ENCODE results near the gene DPYSL3. TPM values are rescaled to one million over a fixed set of nuclear protein-coding genes. Genes with fewer than 3 reads are reported as not detected.

Gene DPYSL3
- total RNA-seq, 1 donor from 2014 or later = 56.0 TPM

GRCh38 chr5:147418613-147419012 lies 91.3 kb downstream of the DPYSL3 start:
- Mint-ChIP-seq H3K4me1 (ENCODE audit: low read depth) (peaks cover 3% of the 10 kb centered on the region), H3K27me3 (no peaks in the 10 kb centered on the region), H3K36me3 (ENCODE audit: insufficient read depth) (peaks cover 24% of the 10 kb centered on the region), H3K27ac (no peak overlapping the region), H3K9me3 (ENCODE audit: low read depth) (no peaks in the 10 kb centered on the region), H3K4me3 (ENCODE audit: low read depth) (no peak overlapping the region)
- no peak for DNase-seq (ENCODE audit: low spot score, unreplicated experiment)
- TF ChIP-seq CTCF (IDR thresholded peaks at IDR 0.05; ENCODE audit: unreplicated experiment) = no peak

DNA sequence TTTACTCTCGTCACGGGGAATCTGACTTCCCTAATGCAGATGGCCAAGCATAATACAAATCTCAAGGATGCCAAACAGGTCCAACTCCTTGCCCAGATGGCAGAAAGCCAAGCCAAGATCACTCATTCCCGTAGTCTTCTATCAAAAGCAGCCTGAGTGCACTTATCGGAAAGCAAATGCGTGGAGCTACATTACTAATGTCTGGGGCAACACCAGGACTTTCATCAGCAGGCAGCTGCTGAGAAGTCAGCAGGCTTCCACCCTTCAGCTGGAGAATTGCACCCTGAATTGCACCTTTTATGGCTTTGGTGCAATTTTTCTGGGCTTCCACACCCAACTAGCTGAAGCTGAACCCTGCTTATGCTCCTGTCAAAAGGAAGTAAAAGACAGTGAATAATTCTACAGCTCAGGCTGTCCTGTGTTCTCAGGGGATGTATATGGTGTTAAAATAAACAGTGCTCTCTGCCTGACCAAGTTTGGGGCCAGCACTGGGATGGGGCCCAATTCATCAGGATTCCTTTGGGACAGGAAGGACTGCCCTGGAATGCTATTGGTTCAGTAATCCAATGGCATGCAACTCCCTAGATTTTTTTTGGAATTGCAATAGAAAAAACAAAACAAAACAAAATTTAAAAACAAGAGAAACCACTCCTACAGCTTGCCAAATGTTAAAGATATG lies 92.6 kb downstream of the DPYSL3 start:
- TF ChIP-seq CTCF (IDR thresholded peaks at IDR 0.05; ENCODE audit: unreplicated experiment) = no peak
- no peaks in the 10 kb centered on the region for H3K27me3 Mint-ChIP-seq

DNA sequence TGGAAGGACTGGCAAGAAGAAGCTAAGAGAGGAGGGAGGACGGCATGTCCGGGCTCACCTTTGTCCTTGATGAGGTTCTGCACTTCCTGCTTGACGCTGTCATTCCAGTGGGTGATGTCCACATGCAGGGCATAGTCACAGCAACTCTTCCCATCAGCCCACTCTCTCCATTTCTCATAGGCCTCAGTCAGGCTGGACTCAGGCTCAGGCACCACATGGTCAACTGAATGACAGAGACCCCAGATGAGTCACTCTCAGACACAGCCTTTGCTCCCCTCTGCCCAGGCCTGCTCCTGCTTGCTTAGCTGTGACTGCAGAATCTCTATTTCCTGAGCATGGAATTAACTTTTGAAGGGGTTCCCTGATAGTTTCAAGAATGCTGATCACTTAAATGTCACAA lies 94.2 kb downstream of the DPYSL3 start:
- no peak overlapping the region for H3K27ac Mint-ChIP-seq
- H3K36me3 Mint-ChIP-seq (ENCODE audit: insufficient read depth) = peaks cover 17% of the 10 kb centered on the region
- no peak for TF ChIP-seq CTCF (IDR thresholded peaks at IDR 0.05; ENCODE audit: unreplicated experiment)
- H3K27me3 Mint-ChIP-seq = no peaks in the 10 kb centered on the region
- H3K4me3 Mint-ChIP-seq (ENCODE audit: low read depth) = no peak overlapping the region
- H3K9me3 Mint-ChIP-seq (ENCODE audit: low read depth) = no peaks in the 10 kb centered on the region
- no peaks in the 10 kb centered on the region for H3K4me1 Mint-ChIP-seq (ENCODE audit: low read depth)
- DNase-seq (ENCODE audit: low spot score, unreplicated experiment) = no peak

More for the DNA sequence above, 92.6 kb downstream of the DPYSL3 start:
- H3K36me3 Mint-ChIP-seq (ENCODE audit: insufficient read depth) = peaks cover 20% of the 10 kb centered on the region
- no peak overlapping the region for H3K27ac Mint-ChIP-seq
- H3K4me3 Mint-ChIP-seq (ENCODE audit: low read depth) = no peak overlapping the region
- DNase-seq (ENCODE audit: low spot score, unreplicated experiment) = no peak
- no peaks in the 10 kb centered on the region for H3K9me3 Mint-ChIP-seq (ENCODE audit: low read depth)
- peaks cover 3% of the 10 kb centered on the region for H3K4me1 Mint-ChIP-seq (ENCODE audit: low read depth)

- Mint-ChIP-seq H3K9me3 (ENCODE audit: low read depth) (no peaks in the 10 kb centered on the region), H3K36me3 (ENCODE audit: insufficient read depth) (peaks cover 22% of the 10 kb centered on the region), H3K4me3 (ENCODE audit: low read depth) (no peak overlapping the region), H3K27ac (no peak overlapping the region), H3K27me3 (no peaks in the 10 kb centered on the region), H3K4me1 (ENCODE audit: low read depth) (peaks cover 4% of the 10 kb centered on the region)
- no peak for TF ChIP-seq CTCF (IDR thresholded peaks at IDR 0.05; ENCODE audit: unreplicated experiment)
- no peak for DNase-seq (ENCODE audit: low spot score, unreplicated experiment)
These were observed 96.6 kb downstream of the DPYSL3 start for GRCh38 chr5:147413266-147413665.

DNA sequence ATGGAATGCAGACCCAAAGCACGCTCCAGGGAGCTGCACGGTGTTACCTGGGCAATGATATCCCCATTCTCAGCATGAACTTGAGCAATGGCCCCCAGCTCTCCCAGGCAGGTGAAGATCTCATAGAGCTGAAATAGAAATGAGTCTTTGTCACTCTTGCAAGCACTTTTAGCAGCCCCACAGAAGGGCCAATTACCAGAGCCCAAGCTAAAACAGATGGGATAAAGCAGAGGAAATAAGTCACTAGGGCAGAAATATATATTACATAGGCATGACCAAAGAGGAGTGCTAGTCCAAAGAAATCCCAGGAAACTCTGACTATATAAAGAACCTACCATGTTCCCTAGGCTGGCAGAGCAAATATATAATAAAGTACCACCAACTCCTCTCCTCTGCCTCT lies 97.3 kb downstream of the DPYSL3 start:
- no peak for TF ChIP-seq CTCF (IDR thresholded peaks at IDR 0.05; ENCODE audit: unreplicated experiment)
- no peak for DNase-seq (ENCODE audit: low spot score, unreplicated experiment)
- Mint-ChIP-seq H3K27me3 (no peaks in the 10 kb centered on the region), H3K4me1 (ENCODE audit: low read depth) (peaks cover 4% of the 10 kb centered on the region), H3K9me3 (ENCODE audit: low read depth) (no peaks in the 10 kb centered on the region), H3K27ac (peak overlapping the region; percentile 13), H3K4me3 (ENCODE audit: low read depth) (no peak overlapping the region), H3K36me3 (ENCODE audit: insufficient read depth) (peaks cover 23% of the 10 kb centered on the region)
